GM21825 (cell line): Measurements from ENCODE around the gene PEX26.
"Not testable (repeated sequence)": the region's sequence is repeated elsewhere in the genome, so short reads cannot be mapped to it uniquely, and the experiment has no call there.

Source experiments
- ATAC-seq: cut with Tn5 transposase; IDR thresholded peaks from one replicate; pipeline ENCODE4 v1.9.1; 2021; ENCODE audit warnings: mild to moderate bottlenecking, moderate library complexity; ENCODE audit not compliant: unreplicated experiment

The PEX26 gene

DNA sequence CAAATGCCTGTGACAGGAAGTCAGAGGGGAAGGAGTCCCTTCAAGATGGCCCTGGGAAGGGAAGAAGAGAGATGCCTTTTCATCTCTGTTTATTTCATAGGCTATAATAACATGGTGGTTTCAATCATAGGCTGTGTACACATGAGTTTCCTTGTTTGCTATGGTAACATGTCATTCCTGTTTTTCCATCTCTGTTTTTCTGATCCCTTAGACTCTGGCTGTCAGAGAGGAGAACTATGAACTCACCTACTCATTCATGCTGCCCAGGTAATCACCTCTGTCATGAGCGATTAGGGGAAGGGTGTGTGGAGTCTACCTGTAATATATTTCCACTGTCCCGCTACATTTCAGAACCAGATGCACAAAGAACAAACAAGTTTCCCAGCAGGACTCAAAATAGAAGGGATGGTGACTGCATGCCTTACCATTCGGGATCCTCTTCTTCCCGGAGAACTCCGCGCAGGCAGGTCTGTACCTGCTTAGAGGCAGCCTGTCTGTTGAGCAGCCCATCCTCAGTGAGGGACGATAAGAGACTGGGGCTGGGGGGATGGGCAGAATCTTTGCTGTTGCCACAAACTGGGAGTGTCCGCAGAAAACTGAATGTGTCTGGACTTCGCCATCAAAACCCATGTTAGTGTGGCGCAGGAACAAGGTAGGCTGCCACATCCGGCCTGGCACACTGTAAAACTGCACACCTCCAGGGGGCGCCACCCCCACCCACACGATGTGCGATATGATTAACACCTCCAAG lies 7.1 kb upstream of the PEX26 start:
- ATAC-seq, result no peak

DNA sequence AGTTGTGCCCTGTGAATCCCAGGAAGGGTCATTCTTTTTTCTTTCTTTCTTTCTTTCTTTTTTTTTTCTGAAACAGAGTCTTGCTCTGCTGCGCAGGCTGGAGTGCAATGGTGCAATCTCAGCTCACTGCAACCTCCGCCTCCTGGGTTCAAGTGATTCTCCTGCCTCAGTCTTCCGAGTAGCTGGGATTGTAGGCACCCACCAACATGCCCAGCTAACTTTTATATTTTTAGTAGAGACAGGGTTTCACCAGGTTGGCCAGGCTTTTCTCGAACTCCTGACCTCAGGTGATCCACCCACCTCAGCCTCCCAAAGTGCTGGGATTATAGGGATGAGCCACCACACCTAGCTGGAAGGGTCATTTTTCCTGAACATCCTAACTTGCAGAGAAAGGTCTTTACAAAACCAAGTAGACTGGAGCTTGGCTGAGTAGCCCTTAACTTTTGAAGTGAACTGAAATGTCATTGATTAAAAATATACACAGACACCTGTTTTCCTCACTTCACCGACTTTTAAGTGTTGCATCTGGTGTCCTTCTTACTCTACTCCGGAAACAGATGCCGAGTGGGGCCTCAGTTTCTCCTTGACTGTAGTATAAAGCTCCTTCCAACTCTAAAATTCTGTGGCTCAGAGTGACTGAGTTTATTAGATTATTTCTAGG lies 6.4 kb upstream of the PEX26 start:
- not testable (repeated sequence) for ATAC-seq

DNA sequence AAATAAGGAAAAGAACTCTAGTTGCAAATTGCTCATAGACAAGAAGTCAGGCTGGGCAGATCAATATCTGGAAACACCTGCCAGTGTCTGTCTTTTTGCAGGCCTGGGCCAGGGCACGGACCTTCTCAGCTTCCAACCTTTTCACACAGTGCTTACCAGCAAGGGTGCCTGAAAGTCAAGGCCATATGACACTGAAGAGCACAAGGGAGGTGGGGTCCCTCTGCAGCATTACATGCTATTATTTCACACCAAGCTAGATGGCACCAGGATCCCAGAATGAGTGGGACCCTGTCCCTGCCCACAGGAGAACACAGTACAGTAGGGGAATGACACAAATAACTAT lies 5.9 kb upstream of the PEX26 start:
- ATAC-seq, result no peak

DNA sequence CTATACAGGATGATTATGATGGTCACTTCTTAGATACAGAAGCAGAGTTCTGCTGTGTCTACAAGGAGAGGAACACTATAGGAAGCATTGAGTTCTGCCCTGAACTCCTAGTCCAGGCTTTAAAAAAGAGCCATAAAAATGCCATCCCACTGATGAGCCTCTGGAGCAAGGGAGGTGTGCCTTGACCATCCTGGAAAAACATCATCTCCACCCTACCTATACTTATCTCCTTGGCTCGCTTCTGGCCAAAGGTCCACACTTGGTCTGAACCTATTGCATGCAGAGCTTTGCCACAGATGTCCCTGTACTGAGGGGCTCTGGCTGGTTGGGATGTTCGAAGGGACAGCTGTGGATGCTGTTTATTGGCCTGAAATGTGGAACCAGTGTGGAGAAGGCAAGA lies 4.3 kb upstream of the PEX26 start:
- no peak for ATAC-seq

DNA sequence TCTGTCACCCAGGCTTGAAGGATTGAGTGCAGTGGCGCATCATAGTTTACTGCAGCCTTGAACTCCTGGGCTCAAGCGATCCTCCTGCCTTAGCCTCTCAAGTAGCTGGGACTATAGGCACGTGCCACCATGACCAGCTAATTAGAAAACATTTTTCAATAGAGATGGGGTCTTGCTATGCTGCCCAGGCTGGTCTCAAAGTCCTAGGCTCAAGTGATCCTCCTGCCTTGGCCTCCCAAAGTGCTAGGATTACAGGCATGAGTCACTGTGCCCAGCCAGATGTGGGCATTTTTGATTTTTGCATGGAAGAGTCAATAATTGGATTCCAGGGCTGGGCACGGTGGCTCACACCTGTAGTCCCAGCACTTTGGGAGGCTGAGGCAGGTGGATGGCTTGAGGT lies 3.9 kb upstream of the PEX26 start:
- ATAC-seq, result not testable (repeated sequence)

DNA sequence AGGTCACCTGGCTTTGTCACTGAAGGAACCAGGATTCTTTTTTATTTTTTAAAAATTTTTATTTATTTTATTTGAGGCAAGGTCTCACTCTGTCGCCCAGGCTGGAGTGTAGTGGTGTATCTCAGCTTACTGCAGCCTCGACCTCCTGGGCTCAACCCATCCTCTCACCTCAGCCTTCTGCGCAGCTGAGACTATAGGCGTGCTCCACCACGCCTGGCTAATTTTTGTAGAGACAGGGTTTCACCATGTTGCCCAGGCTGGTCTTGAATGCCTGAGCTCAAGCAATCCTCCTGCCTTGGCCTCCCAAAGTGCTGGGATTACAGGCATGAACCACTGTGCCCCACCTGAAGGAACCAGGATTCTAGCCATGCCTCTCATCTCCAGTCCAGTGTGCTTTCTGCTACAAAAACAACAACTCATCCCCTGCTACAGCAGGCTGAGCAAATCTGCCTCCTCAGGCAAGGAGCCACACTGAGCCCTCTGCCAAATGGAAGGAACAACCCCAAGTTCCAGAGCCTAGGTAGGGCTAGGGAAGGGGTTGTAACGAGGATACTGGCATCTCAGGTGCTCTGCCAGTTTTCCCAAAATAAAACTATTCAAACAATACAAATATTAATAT lies 2.6 kb upstream of the PEX26 start:
- ATAC-seq, result no peak

DNA sequence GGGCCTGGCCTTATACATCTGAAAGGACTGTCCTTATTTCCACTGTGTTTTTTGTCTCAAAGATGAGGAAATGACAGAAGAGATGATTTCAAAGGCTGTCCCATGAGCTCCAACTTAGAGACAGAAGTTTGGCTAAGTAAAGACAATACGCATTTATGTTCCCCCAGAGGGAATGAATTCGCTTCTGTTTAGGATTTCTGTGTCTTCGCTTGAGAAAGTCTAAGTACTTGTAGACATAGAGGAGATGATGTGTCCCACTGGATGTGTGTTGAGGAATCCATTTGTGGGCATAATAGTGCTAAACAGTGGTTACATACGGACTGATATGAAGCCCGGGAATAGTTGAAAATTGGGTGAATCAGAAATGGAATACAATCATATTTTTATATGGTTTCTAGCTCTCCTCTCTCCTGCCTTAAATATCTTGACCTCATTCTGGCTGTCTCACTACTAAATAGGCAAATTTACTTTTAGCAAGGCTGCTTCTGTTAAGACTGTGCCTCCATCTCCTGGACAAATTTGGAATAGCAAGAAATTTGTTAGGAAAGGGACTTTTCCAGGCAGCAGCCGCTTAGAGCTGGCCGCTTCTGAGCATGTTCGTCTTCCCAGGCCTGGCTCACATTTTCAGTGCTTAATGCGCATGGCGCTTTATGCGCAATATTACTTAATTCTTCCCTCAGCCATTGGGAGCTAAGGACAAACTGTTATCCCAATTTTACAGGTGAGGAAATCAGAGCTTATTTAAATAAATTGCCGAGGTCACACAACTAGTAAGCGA lies 1.9 kb upstream of the PEX26 start:
- ATAC-seq, result no peak

DNA sequence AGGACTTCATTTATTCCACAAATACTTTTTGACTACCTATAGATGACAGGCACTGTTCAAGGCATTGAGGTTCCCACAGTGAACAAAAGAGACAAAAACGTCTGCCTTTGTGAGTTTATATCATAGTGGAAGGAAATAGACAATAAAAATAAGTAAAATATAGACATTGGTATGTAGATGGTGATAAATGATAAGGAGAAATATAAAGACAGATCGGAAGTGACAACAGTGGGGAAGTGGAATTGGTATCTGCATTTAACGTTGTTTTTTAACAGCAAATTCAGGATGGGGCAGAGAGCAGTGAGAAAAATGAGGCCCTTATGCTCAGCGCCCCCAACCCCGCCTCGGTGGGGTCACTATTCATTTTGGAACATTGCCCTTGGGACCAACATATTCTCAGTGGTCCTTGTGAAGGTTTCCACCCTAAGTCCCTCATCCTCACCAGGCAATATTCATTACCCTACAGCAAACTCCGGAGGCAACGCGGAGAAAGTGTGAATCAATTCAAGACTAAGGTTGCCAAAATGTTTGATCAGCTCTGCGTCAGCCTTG lies 627 bp upstream of the PEX26 start:
- peak; percentile 3 for ATAC-seq

DNA sequence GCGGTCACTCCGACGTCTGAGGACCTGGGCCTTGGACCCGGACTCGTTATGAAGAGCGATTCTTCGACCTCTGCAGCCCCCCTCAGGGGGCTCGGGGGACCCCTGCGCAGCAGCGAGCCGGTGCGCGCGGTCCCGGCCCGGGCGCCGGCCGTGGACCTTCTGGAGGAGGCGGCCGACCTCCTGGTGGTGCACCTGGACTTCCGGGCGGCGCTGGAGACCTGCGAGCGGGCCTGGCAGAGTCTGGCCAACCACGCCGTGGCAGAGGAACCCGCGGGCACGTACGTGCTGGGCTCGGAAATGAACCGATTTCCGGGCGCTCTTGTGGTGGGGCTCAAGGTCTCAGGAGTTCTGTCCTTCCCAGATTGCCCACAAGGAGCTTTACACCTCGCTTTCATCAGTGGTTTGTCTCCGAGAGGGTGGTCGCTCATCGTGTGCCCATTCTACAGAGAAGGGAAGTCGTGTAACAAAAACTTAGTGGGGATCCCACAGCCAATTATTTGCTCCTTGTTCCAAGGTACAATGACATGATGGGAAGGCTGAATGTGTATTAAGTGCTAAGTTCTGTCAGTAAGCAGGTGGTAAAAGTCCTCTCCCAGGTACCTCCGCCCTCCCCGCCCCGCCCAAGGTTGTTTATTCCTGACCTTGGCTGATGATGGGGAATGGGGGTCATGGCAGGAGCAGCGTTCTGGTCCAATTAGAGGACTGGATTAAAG lies 695 bp downstream of the PEX26 start:
- ATAC-seq, result peak; percentile 18

DNA sequence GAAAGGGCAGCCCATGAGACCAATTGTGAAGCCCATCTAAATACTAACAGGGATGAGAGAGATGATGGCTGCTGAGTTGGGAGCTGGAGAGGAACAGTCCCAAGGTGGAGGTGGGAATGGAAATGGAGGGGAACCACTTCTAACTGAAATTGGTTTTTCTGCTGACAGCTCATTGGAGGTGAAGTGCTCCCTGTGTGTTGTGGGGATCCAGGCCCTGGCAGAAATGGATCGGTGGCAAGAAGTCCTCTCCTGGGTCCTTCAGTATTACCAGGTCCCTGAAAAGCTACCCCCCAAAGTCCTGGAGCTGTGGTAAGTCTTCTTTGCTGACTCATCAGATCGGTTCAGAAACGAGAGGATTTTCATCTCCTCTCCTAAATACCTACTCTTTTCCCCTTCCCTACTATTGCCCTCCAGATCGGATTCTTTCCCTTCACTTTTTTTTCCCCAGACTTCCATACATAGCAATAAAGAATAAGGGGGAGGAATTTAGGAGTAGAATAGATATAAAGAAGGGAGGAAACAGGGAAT lies 2.0 kb downstream of the PEX26 start:
- ATAC-seq, result no peak

DNA sequence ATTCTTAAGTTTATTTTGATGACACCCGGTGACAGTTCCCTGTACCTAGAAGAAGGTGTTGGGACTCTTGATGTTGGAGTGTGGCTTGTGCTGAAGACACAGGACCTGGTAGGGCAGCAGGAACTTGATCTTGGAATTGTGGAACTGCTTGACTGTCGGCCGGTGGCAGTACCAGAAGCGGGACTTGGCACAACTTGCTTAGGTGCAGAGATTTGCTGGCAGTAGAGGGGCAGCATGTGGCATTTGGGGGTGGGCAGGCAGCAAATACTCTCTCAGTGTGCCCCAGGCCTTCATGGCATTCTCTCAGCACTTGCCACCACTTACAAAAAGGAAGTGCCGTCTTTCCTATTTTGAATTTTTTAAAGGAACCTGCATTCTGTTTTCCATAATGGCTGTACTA lies 3.6 kb downstream of the PEX26 start:
- ATAC-seq, result no peak

DNA sequence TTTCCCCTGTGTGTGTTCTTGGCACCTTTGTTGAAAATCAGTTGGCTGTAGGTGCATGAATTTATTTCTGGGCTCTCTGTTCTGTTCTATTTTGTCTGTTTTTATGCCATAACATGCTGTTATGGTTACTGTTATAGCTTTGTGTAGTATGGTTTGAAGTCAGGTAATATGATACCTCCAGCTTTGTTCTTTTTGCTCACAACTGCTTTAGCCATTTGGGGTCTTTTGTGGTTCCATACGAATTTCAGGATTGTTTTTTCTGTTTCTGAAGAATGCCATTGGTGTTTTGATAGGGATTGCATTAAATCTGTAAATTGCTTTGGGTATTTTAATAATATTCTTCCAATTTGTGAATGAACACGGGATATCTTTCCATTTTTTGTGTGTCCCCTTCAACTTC lies 4.7 kb downstream of the PEX26 start:
- ATAC-seq, result no peak

DNA sequence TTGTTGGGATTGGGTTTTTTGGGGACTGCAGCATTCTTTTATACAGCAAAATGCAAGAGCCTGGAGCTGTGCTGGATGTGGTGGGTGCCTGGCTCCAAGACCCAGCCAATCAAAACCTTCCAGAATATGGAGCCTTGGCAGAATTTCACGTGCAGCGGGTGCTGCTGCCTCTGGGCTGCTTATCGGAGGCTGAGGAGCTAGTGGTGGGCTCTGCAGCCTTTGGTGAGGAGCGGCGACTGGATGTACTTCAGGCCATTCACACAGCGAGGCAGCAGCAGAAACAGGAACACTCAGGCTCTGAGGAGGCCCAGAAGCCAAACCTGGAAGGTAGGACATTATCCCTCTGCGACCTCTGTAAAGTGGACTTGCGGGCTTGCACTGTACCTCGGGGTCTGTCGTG lies 5.6 kb downstream of the PEX26 start:
- ATAC-seq, result no peak

DNA sequence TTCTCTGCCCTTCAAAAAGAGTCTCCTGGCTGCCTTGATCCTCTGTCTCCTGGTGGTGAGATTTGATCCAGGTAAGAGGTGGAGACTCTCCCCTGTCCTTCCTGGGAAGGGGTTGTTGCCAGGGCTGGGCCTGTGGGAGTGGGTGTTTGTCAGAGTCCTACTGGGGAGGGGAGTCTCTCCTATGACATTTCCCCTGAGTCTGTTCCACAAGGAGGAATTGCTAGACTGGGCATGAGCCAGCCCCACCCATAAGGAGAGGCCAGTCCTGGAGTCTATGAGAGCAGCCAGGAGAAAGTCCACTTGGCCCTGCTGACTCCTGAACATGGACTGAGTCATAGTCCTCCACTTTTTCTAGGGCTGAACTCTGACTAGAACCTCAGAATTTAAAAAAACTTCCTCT lies 7.4 kb downstream of the PEX26 start:
- ATAC-seq, result no peak

DNA sequence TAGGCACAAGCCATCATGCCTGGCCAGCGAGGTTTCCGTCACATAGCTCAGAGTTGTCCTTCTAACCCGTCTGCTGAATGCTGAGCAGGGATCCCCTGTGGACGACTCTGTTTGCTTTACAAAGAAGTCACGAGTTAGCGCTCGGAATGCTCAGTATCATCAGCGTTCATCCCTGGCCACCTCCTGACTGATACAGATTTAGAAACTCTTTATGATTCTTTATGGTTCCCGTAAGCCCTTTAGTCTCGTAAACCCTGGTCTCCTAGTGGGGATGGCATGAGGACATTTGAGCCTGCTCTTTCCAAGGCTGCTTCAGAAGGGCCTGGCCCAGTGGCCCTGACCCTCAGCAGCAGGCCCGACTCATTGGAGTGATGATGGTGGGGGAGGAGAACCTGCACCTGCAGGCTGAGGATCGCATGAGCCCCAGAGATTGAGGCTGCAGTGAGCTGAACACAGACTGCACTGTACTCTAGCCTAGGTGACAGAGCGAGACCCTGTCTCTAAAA lies 9.6 kb downstream of the PEX26 start:
- no peak for ATAC-seq

DNA sequence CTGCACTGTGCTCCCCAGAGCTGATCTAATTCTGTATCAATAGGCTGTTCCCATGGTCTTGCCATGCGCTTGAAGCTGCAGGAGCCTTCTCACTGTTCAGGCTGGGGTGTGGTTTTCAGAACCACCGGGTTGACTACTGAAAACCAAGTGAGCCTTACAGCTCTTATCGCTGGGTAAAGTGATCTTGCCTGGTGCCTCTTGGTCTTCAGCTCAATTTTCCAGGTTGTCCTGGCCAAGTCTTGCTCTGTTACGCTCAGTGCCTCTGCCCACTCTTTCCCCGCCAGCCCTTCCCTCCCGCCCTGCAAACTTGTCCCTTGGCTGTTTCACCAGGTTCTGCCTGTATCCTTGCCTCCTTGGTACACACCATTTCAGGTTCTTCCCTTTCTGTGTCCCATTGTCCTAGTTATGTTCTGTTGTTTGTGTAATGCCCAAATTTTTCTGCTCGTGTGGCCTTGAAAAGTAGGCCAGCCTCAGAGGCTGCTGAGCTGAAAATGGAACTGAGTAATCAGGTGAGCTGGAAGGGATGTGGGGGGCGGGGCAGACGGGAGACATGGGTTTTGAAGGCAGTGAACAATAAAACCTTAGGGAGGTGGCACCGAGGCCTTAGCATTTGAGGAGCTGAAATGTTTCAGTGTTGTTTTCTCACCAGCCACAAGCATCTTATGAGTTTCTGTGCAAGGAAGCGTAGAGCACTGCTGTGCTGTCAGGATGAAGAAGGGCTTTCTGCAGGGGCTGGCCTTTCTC lies 11.2 kb downstream of the PEX26 start:
- ATAC-seq, result no peak

DNA sequence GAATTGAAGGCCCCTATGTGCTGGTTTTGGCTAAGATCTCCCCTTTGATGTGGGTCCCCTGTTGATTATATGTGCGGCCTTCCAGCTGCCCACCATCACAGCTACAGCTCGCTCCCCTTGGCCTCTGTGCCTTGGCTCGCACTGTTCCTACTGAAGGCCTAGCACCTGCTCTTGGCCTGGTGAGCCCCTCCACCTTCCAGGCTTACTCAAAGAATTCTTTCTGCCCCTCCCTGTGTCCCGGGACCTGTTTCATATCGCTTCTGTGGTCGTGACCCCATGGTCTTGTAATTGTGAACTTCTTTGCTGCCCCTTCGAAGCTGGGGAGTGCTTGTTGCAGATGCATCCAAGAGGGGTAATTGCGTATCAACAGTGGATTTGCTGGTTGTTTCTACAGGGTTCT lies 12.5 kb downstream of the PEX26 start:
- no peak for ATAC-seq

DNA sequence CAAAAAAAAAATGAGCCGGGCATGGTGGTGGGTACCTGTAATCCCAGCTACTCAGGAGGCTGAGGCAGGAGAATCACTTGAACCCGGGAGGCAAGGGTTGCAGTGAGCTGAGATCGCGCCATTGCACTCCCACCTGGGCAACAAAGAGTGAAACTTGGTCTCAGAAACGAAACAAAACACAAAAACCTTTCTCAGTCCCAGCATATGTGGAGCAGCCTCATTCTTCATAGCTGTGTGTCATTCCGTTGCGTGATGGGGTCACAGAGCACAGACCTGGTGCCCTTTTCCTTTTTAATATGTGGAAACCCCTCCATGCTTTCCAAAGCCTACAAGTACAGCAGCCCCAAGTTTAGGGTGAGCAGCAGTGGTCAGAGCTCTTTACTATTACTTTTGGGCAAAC lies 13.7 kb downstream of the PEX26 start:
- no peak for ATAC-seq

DNA sequence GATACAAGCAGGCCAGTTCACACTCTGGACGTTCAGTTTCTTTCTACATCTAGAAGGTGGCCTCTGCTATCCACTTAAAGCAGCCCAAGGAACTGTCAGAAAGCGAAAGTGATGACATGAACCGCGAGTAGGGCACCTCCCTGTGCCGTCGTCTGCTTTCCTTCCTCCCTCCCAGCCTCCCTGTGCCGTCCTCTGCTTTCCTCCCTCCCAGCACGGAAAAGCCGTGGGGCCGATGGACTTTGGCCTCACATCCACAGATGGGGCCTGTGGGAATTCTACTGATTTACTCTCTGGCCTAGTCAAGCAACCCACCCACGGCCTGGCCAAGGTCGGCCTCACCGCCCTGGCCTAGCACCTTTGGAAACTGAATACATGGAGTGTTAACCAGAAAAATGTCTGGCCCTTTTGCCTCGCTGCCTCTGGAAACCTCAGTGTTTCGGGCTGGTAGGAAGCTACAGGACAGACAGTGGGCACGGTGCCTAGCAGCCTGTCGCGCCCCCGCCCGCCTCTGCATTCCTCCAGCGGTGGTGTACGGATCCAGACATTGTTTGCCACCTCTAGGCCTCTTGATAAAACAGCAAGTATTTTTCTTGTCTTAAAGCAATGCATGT lies 14.2 kb downstream of the PEX26 start:
- no peak for ATAC-seq
